ENCODE results near the gene WDR81.
A peak's percentile ranks its signal among the peaks of the same experiment; 100 is the strongest.
"Not testable (repeated sequence)": the region's sequence is repeated elsewhere in the genome, so short reads cannot be mapped to it uniquely, and the experiment has no call there.

WDR81 gene

GRCh38 chr17:1755827-1756262 lies 31.3 kb downstream of the WDR81 start:
- DNase-seq = no peak

GRCh38 chr17:1758807-1759206 lies 34.3 kb downstream of the WDR81 start:
- DNase-seq = no peak

DNA sequence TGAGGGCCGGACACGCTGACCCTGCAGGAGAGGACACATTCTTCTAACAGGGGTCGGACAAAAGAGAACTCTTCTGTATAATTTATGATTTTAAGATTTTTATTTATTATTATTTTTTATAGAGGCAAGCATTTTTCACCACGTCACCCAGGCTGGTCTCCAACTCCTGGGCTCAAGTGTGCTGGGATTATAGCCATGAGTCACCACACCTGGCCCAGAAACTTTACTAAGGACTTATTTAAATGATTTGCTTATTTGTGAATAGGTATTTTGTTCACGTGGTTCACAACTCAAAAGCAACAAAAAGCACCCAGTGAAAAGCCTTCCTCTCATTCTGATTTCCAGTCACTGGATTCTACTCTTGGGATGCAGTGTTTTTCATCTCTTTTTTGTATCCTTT lies 35.0 kb downstream of the WDR81 start:
- DNase-seq = no peak

GRCh38 chr17:1762233-1762900 lies 37.9 kb downstream of the WDR81 start:
- DNase-seq = no peak

DNA sequence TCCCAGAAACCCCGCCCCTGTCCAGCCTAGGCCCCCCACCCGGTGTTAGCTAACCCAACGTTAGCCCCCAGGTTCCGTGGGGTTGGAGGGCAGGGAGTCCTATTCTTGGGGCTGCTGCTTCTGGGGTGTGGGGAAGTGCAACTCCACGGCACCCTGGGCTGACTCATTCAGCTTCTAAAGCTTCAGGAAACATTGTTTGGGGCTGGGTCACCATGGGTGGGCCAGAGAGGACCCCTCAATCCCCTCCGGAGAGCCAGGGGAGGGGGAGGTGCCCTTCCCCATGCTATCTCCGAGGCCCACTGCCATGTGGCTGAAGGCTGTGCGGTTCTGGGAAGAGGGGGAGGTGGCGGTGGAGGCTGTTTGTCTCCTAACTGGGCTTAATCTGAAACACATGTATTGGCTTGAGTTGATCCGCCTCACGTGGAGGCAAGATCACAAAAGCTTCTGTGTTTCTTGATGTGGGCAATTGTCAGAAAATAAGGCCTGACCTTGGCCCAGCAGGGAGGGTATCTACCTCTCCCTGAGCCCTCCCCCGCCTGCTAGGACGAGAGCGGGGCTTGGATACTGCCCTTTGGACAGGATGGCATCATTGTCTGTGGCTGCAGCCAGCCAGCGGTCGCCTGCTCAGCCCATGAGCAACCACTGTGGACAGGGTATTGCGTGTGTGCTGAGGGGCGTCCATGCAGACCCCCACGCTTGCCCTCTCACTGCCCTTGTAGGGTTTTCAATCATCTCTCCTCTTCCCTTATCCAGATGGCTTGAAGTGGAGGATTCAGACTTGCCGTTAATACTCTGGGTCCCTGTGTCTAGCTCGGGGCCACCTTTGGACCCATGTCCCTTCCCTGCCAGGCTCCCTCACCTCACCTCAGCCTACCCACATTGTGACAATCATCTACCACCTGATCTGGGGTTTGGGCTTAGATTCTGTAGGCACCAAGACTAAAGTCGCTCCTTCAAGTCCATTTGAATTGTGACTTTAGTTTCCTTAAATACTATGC lies 38.7 kb downstream of the WDR81 start:
- DNase-seq = no peak

DNA sequence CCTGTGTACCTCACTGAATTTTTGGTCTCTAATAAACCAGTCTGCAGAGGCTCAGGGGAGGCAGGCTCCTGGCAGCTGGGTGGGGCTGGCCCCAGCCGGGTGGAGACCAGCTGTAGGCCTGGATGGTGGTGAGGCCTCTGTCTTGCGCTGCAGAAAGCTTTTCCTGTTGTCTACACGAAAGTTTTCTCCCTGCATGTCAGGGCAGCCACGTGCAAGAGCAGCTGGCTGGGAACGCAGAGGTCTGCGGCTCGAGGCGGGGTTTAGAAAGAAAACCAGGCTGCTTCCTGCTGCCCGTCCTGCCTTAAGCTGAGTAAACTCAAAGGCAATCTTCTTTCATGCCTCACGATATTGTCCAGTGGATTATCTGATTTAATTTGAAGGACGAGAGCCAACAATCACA lies 39.8 kb downstream of the WDR81 start:
- DNase-seq = peak; percentile 13 to 27

DNA sequence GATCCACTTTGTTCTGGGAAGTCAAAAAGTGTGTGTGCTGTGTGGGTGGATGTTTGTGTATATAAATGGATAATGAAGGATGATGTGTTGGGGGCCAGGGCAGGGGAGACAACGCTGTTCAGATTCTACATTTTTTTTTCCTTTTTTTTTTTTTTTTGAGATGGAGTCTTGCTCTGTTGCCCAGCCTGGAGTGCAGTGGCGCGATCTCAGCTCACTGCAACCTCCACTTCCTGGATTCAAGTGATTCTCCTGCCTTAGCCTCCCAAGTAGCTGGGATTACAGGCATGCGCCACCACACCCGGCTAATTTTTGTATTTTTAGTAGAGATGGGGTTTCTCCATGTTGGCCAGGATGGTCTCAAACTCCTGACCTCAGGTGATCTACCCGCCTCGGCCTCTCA lies 40.2 kb downstream of the WDR81 start:
- not testable (repeated sequence) for DNase-seq

GRCh38 chr17:1765576-1765975 lies 41.1 kb downstream of the WDR81 start:
- no peak for DNase-seq

- no peak for DNase-seq
Observed at GRCh38 chr17:1766382-1767135, 42.1 kb downstream of the WDR81 start.

GRCh38 chr17:1767358-1767757 lies 42.9 kb downstream of the WDR81 start:
- no peak for DNase-seq

- no peak for DNase-seq
Observed at GRCh38 chr17:1769822-1770477, 45.4 kb downstream of the WDR81 start.

- not testable (repeated sequence) for DNase-seq
Observed at GRCh38 chr17:1773000-1773695, 48.6 kb downstream of the WDR81 start.

- no peak for DNase-seq
Observed at GRCh38 chr17:1773696-1774181, 49.2 kb downstream of the WDR81 start.

DNA sequence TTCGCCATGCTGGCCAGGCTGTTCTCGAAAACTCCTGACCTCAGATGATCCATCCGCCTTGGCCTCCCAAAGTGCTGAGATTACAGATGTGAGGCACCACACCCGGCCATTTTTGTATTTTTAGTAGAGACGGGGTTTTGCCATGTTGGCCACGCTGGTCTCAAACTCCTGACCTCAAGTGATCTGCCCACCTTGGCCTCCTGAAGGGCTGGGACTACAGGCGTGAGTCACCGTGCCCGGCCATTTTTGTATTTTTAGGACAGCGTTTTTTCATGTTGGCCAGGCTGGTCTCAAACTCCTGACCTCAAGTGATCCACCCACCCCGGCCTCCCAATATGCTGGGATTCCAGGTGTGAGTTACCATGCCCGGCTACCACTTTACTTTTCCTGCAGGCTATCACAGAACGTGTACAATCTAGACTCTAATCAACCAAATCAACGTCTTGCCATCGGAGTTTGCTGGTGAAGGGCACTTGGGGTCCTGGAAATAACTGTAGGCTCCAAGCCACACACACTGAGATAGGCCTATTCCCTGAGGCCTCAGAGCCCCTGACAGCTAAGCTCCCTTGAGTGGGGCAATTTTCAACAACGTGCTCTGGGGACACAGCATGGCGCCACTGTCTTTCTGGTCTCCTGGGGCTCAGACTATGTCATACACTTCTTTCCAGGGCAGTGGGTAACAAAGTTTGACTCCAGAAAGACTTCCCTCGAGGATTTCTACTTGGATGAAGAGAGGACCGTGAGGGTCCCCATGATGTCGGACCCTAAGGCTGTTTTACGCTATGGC lies 50.1 kb downstream of the WDR81 start:
- DNase-seq = no peak

GRCh38 chr17:1776328-1776727 lies 51.8 kb downstream of the WDR81 start:
- no peak for DNase-seq

- DNase-seq = no peak
Observed at GRCh38 chr17:1776857-1777256, 52.4 kb downstream of the WDR81 start.

DNA sequence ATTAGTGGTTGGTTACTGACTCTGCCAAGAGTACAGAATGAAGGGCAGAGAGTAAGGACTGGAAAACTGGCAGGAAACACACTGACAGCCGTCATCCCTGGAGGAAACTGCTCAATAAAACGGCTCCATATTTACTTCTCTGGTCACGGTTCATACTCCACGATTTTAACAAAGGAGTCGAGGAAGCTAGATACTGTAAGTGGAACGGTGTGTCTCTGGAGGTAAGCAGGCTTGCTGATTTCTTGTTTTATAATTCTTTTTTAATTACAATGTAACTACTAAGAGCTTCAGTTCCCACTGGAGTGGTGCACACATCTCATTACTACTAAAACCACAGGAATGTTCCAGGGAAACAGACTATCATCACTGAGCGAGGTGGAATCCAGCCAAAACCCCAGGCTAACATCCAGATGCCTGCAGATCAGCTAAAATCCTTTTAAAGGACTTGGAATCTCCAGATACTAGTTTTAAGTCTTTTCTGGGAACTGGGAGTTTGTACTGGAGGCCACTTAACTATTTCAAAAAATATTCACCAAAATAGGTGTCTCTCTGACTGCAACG lies 55.1 kb downstream of the WDR81 start:
- DNase-seq = no peak

DNA sequence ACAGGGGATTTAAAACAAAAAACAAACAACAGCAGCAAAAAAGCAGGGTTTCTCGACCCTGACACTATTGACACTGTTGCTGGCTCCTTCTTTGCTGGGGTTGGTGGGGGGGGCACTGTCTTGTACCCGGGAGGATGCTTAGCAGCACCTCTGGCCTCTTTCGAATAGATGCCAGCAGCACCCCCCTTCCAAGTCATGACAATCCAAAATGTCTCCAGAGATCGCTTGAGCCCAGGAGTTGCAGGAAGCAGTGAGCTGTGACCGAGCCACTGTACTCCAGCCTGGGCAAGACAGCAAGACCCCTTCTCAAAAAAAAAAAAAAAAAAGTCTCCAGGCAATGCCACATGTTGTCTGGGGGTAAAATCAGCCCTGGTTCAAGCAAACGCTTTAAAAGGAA lies 57.7 kb downstream of the WDR81 start:
- no peak for DNase-seq

- no peak for DNase-seq
Observed at GRCh38 chr17:1783271-1783670, 58.8 kb downstream of the WDR81 start.

DNA sequence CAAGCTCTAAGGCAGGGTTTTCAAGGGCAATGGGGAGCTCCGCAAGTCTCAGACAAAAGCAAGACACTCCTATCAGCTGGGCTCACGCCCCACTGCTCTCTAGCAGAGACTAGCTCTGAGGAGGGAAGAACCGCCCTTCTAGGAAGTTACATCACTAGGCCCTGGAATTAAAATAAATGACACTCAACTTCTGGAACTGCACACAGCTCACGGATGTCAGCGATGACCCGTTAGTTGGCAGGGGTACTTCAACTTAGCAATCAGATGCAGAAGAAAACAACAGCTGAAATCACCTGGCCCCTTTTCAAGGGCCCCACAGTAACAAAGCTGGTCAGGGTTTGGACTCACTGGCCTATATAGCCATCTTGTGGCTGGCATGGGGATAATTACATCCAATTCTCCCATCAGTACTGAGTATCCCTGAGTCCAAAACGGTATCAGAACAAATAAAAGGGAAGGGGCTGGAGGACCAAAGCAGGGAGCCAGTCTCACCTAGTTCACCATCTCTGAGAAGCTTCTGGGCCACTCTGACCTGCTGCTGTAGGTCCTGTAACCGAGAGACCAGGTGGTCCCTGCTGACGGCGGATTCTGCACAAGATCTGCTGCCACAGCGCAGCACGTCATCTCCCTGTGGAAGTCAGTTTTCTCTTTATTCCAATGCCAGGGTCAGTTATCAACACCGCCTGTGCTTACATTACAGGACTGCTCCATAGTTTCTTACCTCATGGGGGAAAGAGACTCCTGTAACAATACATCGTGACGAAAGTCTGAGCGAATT lies 59.5 kb downstream of the WDR81 start:
- peak in 1 of 2 experiments; percentile 2 for DNase-seq

Measured in AML-193 (cell line).